HL-60 (cell line): ENCODE measurements around the gene PRAME.

ENCODE experiments used
- DNase-seq, 2 experiments: peaks; one replicate each; pipeline ENCODE4 v3.0.0-alpha.2; 2010 to 2020; ENCODE audit warnings: low read depth in 1 of 2, low spot score in 1 of 2
- H3K27ac ChIP-seq: fragments of 250-450 bp; sonication (Bioruptor Pico); replicated peaks from 2 replicates; pipeline ENCODE4 v1.5.1; 2020; ENCODE audit warnings: mild to moderate bottlenecking, moderate library complexity
- H3K27me3 ChIP-seq: fragments of 250-450 bp; sonication (Bioruptor Pico); 2 replicates; pipeline ENCODE4 v1.5.1; 2021; ENCODE audit warnings: mild to moderate bottlenecking, moderate library complexity; ENCODE audit not compliant: insufficient read depth, poor library complexity, severe bottlenecking
- H3K4me3 ChIP-seq: replicated peaks from 2 replicates; pipeline ENCODE4 v1.5.1; 2011; ENCODE audit warnings: mild to moderate bottlenecking, control low read depth, low read length; ENCODE audit not compliant: insufficient read depth
- CTCF ChIP-seq: IDR thresholded peaks from one replicate; pipeline ENCODE4 v1.5.1; 2011; ENCODE audit warnings: low read length, control low read depth, inconsistent platforms; ENCODE audit not compliant: insufficient read depth
- GABPA ChIP-seq: IDR thresholded peaks from 2 replicates; pipeline ENCODE4 v1.6.1; 2012; ENCODE audit warnings: low read depth
- POLR2AphosphoS5 ChIP-seq: IDR thresholded peaks from 2 replicates; pipeline ENCODE4 v1.6.1; 2012; ENCODE audit warnings: low read depth
- SPI1 ChIP-seq: IDR thresholded peaks from 2 replicates; pipeline ENCODE4 v1.6.1; 2012; ENCODE audit warnings: low read depth, mild to moderate bottlenecking, borderline replicate concordance
- TF ChIP-seq, protein P1 (sequence below): IDR thresholded peaks from 2 replicates; pipeline ENCODE4 v1.6.1; 2012; ENCODE audit warnings: low read depth; ENCODE audit not compliant: insufficient replicate concordance

The PRAME gene

DNA sequence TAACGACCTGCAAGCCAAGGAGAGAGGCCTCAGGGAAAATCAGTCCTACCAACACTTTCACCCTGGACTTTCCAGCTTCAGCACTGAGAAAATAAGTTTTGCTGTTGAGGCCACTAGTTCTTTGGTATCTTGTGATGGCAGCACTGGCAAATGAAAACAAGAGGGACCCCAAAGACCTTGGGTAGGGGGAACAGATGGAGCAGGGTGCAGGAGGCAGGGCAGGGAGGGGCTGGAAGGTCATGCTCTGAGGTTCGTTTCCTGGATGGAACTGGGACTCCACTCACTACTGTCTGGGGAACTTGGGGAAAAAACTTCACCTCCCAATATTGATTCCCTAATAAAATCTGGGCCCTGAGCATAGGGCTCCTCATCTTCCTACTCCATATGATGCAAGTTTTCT is 34.2 kb upstream of the PRAME start:
- no peak for DNase-seq
- Histone ChIP-seq H3K4me3 (no peak overlapping the region), H3K27me3 (peaks cover 2% of the 10 kb centered on the region), H3K27ac (no peak overlapping the region)
- TF ChIP-seq SPI1 (no peak), CTCF (no peak), GABPA (no peak), POLR2AphosphoS5 (no peak)
- TF ChIP-seq, protein P1, sequence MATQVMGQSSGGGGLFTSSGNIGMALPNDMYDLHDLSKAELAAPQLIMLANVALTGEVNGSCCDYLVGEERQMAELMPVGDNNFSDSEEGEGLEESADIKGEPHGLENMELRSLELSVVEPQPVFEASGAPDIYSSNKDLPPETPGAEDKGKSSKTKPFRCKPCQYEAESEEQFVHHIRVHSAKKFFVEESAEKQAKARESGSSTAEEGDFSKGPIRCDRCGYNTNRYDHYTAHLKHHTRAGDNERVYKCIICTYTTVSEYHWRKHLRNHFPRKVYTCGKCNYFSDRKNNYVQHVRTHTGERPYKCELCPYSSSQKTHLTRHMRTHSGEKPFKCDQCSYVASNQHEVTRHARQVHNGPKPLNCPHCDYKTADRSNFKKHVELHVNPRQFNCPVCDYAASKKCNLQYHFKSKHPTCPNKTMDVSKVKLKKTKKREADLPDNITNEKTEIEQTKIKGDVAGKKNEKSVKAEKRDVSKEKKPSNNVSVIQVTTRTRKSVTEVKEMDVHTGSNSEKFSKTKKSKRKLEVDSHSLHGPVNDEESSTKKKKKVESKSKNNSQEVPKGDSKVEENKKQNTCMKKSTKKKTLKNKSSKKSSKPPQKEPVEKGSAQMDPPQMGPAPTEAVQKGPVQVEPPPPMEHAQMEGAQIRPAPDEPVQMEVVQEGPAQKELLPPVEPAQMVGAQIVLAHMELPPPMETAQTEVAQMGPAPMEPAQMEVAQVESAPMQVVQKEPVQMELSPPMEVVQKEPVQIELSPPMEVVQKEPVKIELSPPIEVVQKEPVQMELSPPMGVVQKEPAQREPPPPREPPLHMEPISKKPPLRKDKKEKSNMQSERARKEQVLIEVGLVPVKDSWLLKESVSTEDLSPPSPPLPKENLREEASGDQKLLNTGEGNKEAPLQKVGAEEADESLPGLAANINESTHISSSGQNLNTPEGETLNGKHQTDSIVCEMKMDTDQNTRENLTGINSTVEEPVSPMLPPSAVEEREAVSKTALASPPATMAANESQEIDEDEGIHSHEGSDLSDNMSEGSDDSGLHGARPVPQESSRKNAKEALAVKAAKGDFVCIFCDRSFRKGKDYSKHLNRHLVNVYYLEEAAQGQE = no peak

DNA sequence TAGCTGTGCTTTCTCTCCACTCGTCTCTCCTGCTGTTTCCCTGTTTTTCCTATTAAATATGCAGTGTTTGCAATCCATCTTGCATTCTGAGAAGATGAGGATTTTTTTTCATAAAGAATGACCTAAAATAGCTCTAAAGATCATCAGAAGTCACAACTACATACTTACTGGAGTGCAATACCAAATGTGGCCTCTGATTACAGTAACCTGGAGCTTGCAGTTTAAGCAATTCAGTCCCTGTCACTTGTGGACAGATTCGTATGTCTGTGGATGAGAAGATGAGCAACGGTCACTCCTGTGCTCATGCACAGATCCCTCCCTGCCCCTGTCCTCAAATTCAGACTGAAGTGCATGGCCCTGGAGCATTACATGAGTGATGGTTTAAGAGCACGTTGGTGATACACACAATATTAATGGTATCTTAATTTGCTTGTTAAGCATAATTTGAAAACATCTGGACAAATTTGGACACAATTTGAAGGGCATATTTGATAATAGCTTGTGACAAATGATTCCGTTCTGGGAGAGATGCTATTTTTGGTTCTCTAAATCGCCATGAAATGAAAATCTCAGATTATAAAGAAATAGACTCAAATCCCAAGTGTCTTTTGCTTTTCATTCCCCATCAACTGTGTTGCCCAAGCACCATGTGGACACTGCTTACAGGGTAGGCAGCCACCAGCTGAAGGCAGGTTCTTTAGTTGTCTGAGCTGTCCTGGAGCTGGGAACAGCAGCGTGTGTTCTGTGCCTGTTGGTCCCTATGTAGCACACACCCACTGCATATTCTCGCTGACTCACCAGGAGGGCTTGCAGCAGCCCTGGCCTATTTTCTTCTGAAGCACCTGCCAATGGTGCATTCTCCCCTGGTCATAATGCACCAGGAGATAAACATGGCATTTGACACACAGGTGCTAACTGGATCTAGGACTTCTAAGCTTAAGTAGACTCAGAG is 32.6 kb upstream of the PRAME start:
- Histone ChIP-seq H3K4me3 (no peak overlapping the region), H3K27ac (no peak overlapping the region), H3K27me3 (peaks cover 2% of the 10 kb centered on the region)
- TF ChIP-seq GABPA (no peak), POLR2AphosphoS5 (no peak), CTCF (no peak), SPI1 (no peak)
- DNase-seq = no peak

- Histone ChIP-seq H3K27ac (no peak overlapping the region), H3K4me3 (no peak overlapping the region), H3K27me3 (peaks cover 2% of the 10 kb centered on the region)
- no peak for TF ChIP-seq POLR2AphosphoS5
- no peak for TF ChIP-seq CTCF
- TF ChIP-seq GABPA = no peak
- TF ChIP-seq, protein P1 = no peak
- TF ChIP-seq SPI1 = no peak
- DNase-seq = no peak
Observed at GRCh38 chr22:22590136-22590891, 31.2 kb upstream of the PRAME start.
